CD14-positive monocyte (primary cell): Measurements from ENCODE around the gene ADAMTS9. TPM values are rescaled to one million over a fixed set of nuclear protein-coding genes. Genes with fewer than 3 reads are reported as not detected.

Experiments
- DNase-seq, 3 donors: peaks; one replicate each; pipeline ENCODE4 v3.0.0-alpha.2; 2011 to 2022
- H2AFZ ChIP-seq: 2 replicates; pipeline ENCODE4 v1.6.0; 2012; ENCODE audit warnings: mild to moderate bottlenecking, low read depth, low read length, inconsistent platforms; ENCODE audit not compliant: insufficient read depth, poor library complexity, severe bottlenecking
- H3K27ac ChIP-seq, 2 donors: 1 replicate in 1 of 2; 2 replicates in 1 of 2; pipeline ENCODE4 v1.5.1; 2012 to 2013; ENCODE audit warnings: low read length in 2 of 2, control low read depth in 1 of 2, inconsistent platforms in 1 of 2, low read depth in 1 of 2, mild to moderate bottlenecking in 1 of 2
- H3K27me3 ChIP-seq, 2 donors: one replicate each; pipeline versions ENCODE4 v1.6.0 to v1.6.1; 2011 to 2013; ENCODE audit warnings: low read length in 2 of 2; ENCODE audit not compliant: control insufficient read depth in 2 of 2, insufficient read depth in 2 of 2
- H3K36me3 ChIP-seq, 2 donors: replicated peaks in 1 of 2; 1 replicate in 1 of 2; 2 replicates in 1 of 2; pipeline versions ENCODE4 v1.5.1 to v1.6.1; 2012 to 2013; ENCODE audit warnings: low read length in 2 of 2, control low read depth in 1 of 2, inconsistent platforms in 1 of 2, mild to moderate bottlenecking in 1 of 2; ENCODE audit not compliant: insufficient read depth in 2 of 2, control insufficient read depth in 1 of 2
- H3K4me1 ChIP-seq, 2 donors: 1 replicate in 1 of 2; 2 replicates in 1 of 2; pipeline versions ENCODE4 v1.5.1 to v1.6.1; 2012 to 2013; ENCODE audit warnings: low read length in 2 of 2, control low read depth in 1 of 2, inconsistent platforms in 1 of 2, mild to moderate bottlenecking in 1 of 2, moderate library complexity in 1 of 2; ENCODE audit not compliant: insufficient read depth in 2 of 2, control insufficient read depth in 1 of 2
- H3K4me2 ChIP-seq: replicated peaks from 2 replicates; pipeline ENCODE3; 2012; ENCODE audit warnings: low read length, moderate library complexity, mild to moderate bottlenecking; ENCODE audit not compliant: poor library complexity, severe bottlenecking; ENCODE audit errors: extremely low read depth
- H3K4me3 ChIP-seq, 3 experiments: fragments of 200-600 bp in 1 of 3; sonication (generic) in 1 of 3; replicated peaks in 1 of 3; 1 replicate in 2 of 3; 2 replicates in 1 of 3; pipeline ENCODE4 v1.5.1; 2011 to 2013; ENCODE audit warnings: low read length in 3 of 3, mild to moderate bottlenecking in 3 of 3, control low read depth in 2 of 3, low read depth in 2 of 3, inconsistent platforms in 1 of 3, moderate library complexity in 1 of 3
- H3K79me2 ChIP-seq: 2 replicates; pipeline ENCODE4 v1.6.0; 2012; ENCODE audit warnings: mild to moderate bottlenecking, control low read depth, inconsistent platforms, low read length, moderate library complexity; ENCODE audit not compliant: insufficient read depth
- H3K9ac ChIP-seq: 2 replicates; pipeline ENCODE4 v1.6.0; 2017; ENCODE audit warnings: low read length, mild to moderate bottlenecking; ENCODE audit not compliant: insufficient read depth, poor library complexity, severe bottlenecking
- H3K9me3 ChIP-seq, 2 donors: replicated peaks in 1 of 2; 1 replicate in 1 of 2; 2 replicates in 1 of 2; pipeline versions ENCODE4 v1.5.1 to v1.6.1; 2012 to 2013; ENCODE audit warnings: low read length in 2 of 2, control low read depth in 1 of 2; ENCODE audit not compliant: control insufficient read depth in 1 of 2, insufficient read depth in 1 of 2
- H4K20me1 ChIP-seq: 2 replicates; pipeline ENCODE4 v1.6.0; 2012; ENCODE audit warnings: mild to moderate bottlenecking, low read length, control low read depth, moderate library complexity; ENCODE audit not compliant: insufficient read depth
- H3K27ac Mint-ChIP-seq, 7 donors: one replicate each; pipeline ENCODE4 v1.8.0; 2020; ENCODE audit warnings: mild to moderate bottlenecking in 7 of 7, mixed read lengths in 7 of 7, moderate library complexity in 6 of 7, inconsistent platforms in 2 of 7
- H3K27me3 Mint-ChIP-seq, 3 donors: one replicate each; pipeline ENCODE4 v1.8.0; 2021 to 2022; ENCODE audit warnings: low read depth in 3 of 3, mild to moderate bottlenecking in 3 of 3, mixed read lengths in 3 of 3, moderate library complexity in 3 of 3, inconsistent platforms in 1 of 3
- H3K36me3 Mint-ChIP-seq, 2 donors: one replicate each; pipeline ENCODE4 v1.8.0; 2020; ENCODE audit warnings: mixed read lengths in 2 of 2, inconsistent platforms in 1 of 2, mild to moderate bottlenecking in 1 of 2
- H3K4me1 Mint-ChIP-seq: one replicate; pipeline ENCODE4 v1.8.0; 2020; ENCODE audit warnings: mild to moderate bottlenecking, mixed read lengths
- H3K4me3 Mint-ChIP-seq, 2 donors: one replicate each; pipeline ENCODE4 v1.8.0; 2020; ENCODE audit warnings: mild to moderate bottlenecking in 2 of 2, mixed read lengths in 2 of 2, moderate library complexity in 1 of 2
- H3K9me3 Mint-ChIP-seq, 7 donors: one replicate each; pipeline ENCODE4 v1.8.0; 2020 to 2022; ENCODE audit warnings: mixed read lengths in 7 of 7, mild to moderate bottlenecking in 6 of 7, moderate library complexity in 6 of 7, inconsistent platforms in 2 of 7
- CTCF ChIP-seq: fragments of 200-600 bp; IDR thresholded peaks from one replicate; pipeline ENCODE4 v1.8.0; 2022; ENCODE audit warnings: antibody characterized with exemption, mild to moderate bottlenecking
- WGBS: methylation state at CpG from one replicate; pipeline ENCODE4 v1.1.5; 2013; ENCODE audit warnings: missing lambda C conversion rate; ENCODE audit not compliant: insufficient coverage; 5-methylcytosine and 5-hydroxymethylcytosine counted together
- intact Hi-C, 2 donors: fragments of 100-400 bp; cut with micrococcal nuclease; formaldehyde crosslinking; loops; one replicate each; pipeline versions ENCODE4 v1.15.0 to v1.15.1; 2023
- polyA plus RNA-seq, 3 donors: library from polyadenylated mRNA; depleted of rRNA in 1 of 3; unstranded in 2 of 3; stranded (reverse) in 1 of 3; fragments of 300-500 nt in 2 of 3; fragments of >200 nt in 1 of 3; fragmentation: Illumina TruSeq in 2 of 3; gene quantifications; 1 replicate in 2 of 3; 2 replicates in 1 of 3; pipeline ENCODE4 v1.2.3, GENCODE V29; 2012 to 2021

ADAMTS9 gene
- polyA plus RNA-seq, 3 donors = not detected

- Histone ChIP-seq H3K9ac (no peak overlapping the region), H3K79me2 (no peaks in the 10 kb centered on the region), H3K9me3 (no peaks in the 10 kb centered on the region), H3K4me1 (no peaks in the 10 kb centered on the region), H3K27me3 (no peaks in the 10 kb centered on the region), H3K36me3 (no peaks in the 10 kb centered on the region), H2AFZ (no peak overlapping the region), H3K27ac (no peak overlapping the region), H3K4me2 (no peak overlapping the region), H3K4me3 (no peak overlapping the region), H4K20me1 (no peaks in the 10 kb centered on the region)
- TF ChIP-seq CTCF = no peak
- Mint-ChIP-seq H3K27ac (no peak overlapping the region), H3K9me3 (peaks cover 0 to 4% (median 1%) of the 10 kb centered on the region in 7 donors), H3K36me3 (no peaks in the 10 kb centered on the region), H3K4me3 (no peak overlapping the region), H3K27me3 (peaks cover 0 to 2% (median 2%) of the 10 kb centered on the region in 3 donors), H3K4me1 (no peaks in the 10 kb centered on the region)
- 82% methylated on average over 9 of the region's 13 CpGs for WGBS
- no peak for DNase-seq
- intact Hi-C loops = no loop called here
These were observed 19.8 kb downstream of the ADAMTS9 start for GRCh38 chr3:64667887-64668581.

GRCh38 chr3:64667138-64667537 is 20.7 kb downstream of the ADAMTS9 start:
- no peak overlapping the region for H3K27ac ChIP-seq
- H2AFZ ChIP-seq = no peak overlapping the region
- H3K79me2 ChIP-seq = no peaks in the 10 kb centered on the region
- peaks cover 0 to 5% (median 1%) of the 10 kb centered on the region in 7 donors for H3K9me3 Mint-ChIP-seq
- H3K36me3 ChIP-seq = no peaks in the 10 kb centered on the region
- no peaks in the 10 kb centered on the region for H3K4me1 ChIP-seq
- no peak overlapping the region for H3K4me3 Mint-ChIP-seq
- H3K4me1 Mint-ChIP-seq = no peaks in the 10 kb centered on the region
- H3K4me2 ChIP-seq = no peak overlapping the region
- TF ChIP-seq CTCF = no peak
- WGBS = no CpG with 5 or more reads among the region's 6 CpGs
- no peaks in the 10 kb centered on the region for H4K20me1 ChIP-seq
- H3K36me3 Mint-ChIP-seq = no peaks in the 10 kb centered on the region
- DNase-seq = no peak
- H3K27me3 Mint-ChIP-seq = peaks cover 0 to 2% (median 0%) of the 10 kb centered on the region in 3 donors
- H3K9ac ChIP-seq = no peak overlapping the region
- intact Hi-C loops = no loop called here
- no peak overlapping the region for H3K27ac Mint-ChIP-seq
- no peaks in the 10 kb centered on the region for H3K9me3 ChIP-seq
- H3K27me3 ChIP-seq = no peaks in the 10 kb centered on the region
- no peak overlapping the region for H3K4me3 ChIP-seq
